Colonic mucosa (tissue), 4 donors: ENCODE results near the gene NSA2. TPM values are rescaled to one million over a fixed set of nuclear protein-coding genes. Genes with fewer than 3 reads are reported as not detected.

Experiments
- DNase-seq: peaks from one replicate; pipeline ENCODE4 v3.0.0-alpha.2; 2020
- H3K27ac ChIP-seq: fragments of 200-600 bp; one replicate; pipeline ENCODE4 v1.8.0; 2021
- H3K27me3 ChIP-seq: fragments of 200-600 bp; one replicate; pipeline ENCODE4 v1.8.0; 2021
- H3K36me3 ChIP-seq: fragments of 200-600 bp; one replicate; pipeline ENCODE4 v1.8.0; 2021
- H3K4me1 ChIP-seq: fragments of 200-600 bp; one replicate; pipeline ENCODE4 v1.8.0; 2021; ENCODE audit warnings: mild to moderate bottlenecking
- H3K4me3 ChIP-seq: fragments of 200-600 bp; one replicate; pipeline ENCODE4 v1.8.0; 2021
- H3K9ac ChIP-seq, 2 donors: one replicate each; pipeline ENCODE4 v1.7.0; 2013; ENCODE audit warnings: control low read depth in 2 of 2, low read depth in 2 of 2, low read length in 2 of 2
- H3K9me3 ChIP-seq: fragments of 200-600 bp; one replicate; pipeline ENCODE4 v1.8.0; 2021
- CTCF ChIP-seq: fragments of 200-600 bp; IDR thresholded peaks from one replicate; pipeline ENCODE4 v1.8.0; 2022; ENCODE audit warnings: antibody characterized with exemption, mild to moderate bottlenecking
- intact Hi-C: fragments of 100-400 bp; cut with DNase I; formaldehyde crosslinking; loops from one replicate; pipeline ENCODE4 v1.14.1; 2022
- total RNA-seq, 2 donors: library from RNA; stranded (reverse); fragmentation: NEBNext Ultra II Directional in 1 of 2; extraction: Animal tissue kit (Norgen Biotek cat#: 25700) in 1 of 2; gene quantifications; one replicate each; pipeline ENCODE4 v1.2.1, GENCODE V29; 2021
- donor health status: healthy.
- donor health status: DM: no; HTN: no; CAD: no.
- donor health status: DM: no; HTN: no; CAD: no.

The NSA2 gene
- total RNA-seq, 2 donors from 2014 or later: 55.0 to 56.9 TPM

GRCh38 chr5:74810915-74811314 is 43.9 kb downstream of the NSA2 start:
- Histone ChIP-seq H3K27me3 (no peaks in the 10 kb centered on the region), H3K4me1 (no peaks in the 10 kb centered on the region), H3K27ac (no peak overlapping the region), H3K9me3 (no peaks in the 10 kb centered on the region), H3K9ac (no peak overlapping the region), H3K4me3 (no peak overlapping the region), H3K36me3 (no peaks in the 10 kb centered on the region)
- DNase-seq: no peak
- intact Hi-C loops: no loop called here
- TF ChIP-seq CTCF: no peak

- Histone ChIP-seq H3K27me3 (no peaks in the 10 kb centered on the region), H3K36me3 (no peaks in the 10 kb centered on the region), H3K9me3 (no peaks in the 10 kb centered on the region), H3K9ac (no peak overlapping the region), H3K27ac (no peak overlapping the region), H3K4me1 (no peaks in the 10 kb centered on the region), H3K4me3 (no peak overlapping the region)
- DNase-seq: no peak
- no peak for TF ChIP-seq CTCF
- intact Hi-C loops: no loop called here
Observed at GRCh38 chr5:74816875-74817274, 49.8 kb downstream of the NSA2 start.

GRCh38 chr5:74822288-74822687 is 55.2 kb downstream of the NSA2 start:
- TF ChIP-seq CTCF: no peak
- DNase-seq: no peak
- H3K9me3 ChIP-seq: no peaks in the 10 kb centered on the region
- H3K27me3 ChIP-seq: no peaks in the 10 kb centered on the region
- no peak overlapping the region for H3K9ac ChIP-seq
- no peaks in the 10 kb centered on the region for H3K36me3 ChIP-seq
- intact Hi-C loops: no loop called here
- H3K27ac ChIP-seq: no peak overlapping the region
- no peak overlapping the region for H3K4me3 ChIP-seq
- H3K4me1 ChIP-seq: no peaks in the 10 kb centered on the region

- no peaks in the 10 kb centered on the region for H3K27me3 ChIP-seq
- no peak for DNase-seq
- H3K9me3 ChIP-seq: no peaks in the 10 kb centered on the region
- no peaks in the 10 kb centered on the region for H3K36me3 ChIP-seq
- H3K27ac ChIP-seq: no peak overlapping the region
- H3K4me3 ChIP-seq: no peak overlapping the region
- no peak for TF ChIP-seq CTCF
- H3K9ac ChIP-seq: no peak overlapping the region
- H3K4me1 ChIP-seq: no peaks in the 10 kb centered on the region
- intact Hi-C loops: no loop called here
Observed at GRCh38 chr5:74829413-74829812, 62.4 kb downstream of the NSA2 start.

Other genes starting within 250 kb of the NSA2 start
- gene ENC1, start 126.5 kb upstream of the NSA2 start, total RNA-seq: 10 to 100 TPM; 18.9 to 26.6 TPM
- 100 to 1,000 TPM; 173 to 197 TPM for gene HEXB, start 82.0 kb upstream of the NSA2 start, total RNA-seq
- 10 to 100 TPM; 24.1 to 31.4 TPM for gene GFM2, start 132 bp upstream of the NSA2 start, total RNA-seq
- gene FAM169A, start 99.1 kb downstream of the NSA2 start, total RNA-seq: 1 to 10 TPM; 4.9 to 5.0 TPM